Stomach (tissue), 9 donors: Measurements from ENCODE around the gene CHTF18. TPM values are rescaled to one million over a fixed set of nuclear protein-coding genes. Genes with fewer than 3 reads are reported as not detected.

Experiments
- DNase-seq, 2 donors: peaks; one replicate each; pipeline versions ENCODE4 v3.0.0 to v3.0.0-alpha.2; 2013 to 2019
- H3K27ac ChIP-seq, 5 donors: fragments of 200-600 bp in 4 of 5; sonication (generic) in 4 of 5; one replicate each; pipeline ENCODE4 v1.5.1; 2013 to 2019; ENCODE audit warnings: mild to moderate bottlenecking in 1 of 5, moderate library complexity in 1 of 5
- H3K27me3 ChIP-seq, 3 donors: fragments of 200-600 bp; sonication (generic); one replicate each; pipeline ENCODE4 v1.5.1; 2017 to 2019; ENCODE audit warnings: mixed run types in 1 of 3
- H3K36me3 ChIP-seq, 4 donors: fragments of 200-600 bp; sonication (generic); 1 replicate in 3 of 4; 2 replicates in 1 of 4; pipeline ENCODE4 v1.5.1; 2016 to 2019
- H3K4me1 ChIP-seq, 4 donors: fragments of 200-600 bp; sonication (generic); one replicate each; pipeline ENCODE4 v1.5.1; 2016 to 2019
- H3K4me3 ChIP-seq, 4 donors: fragments of 200-600 bp; sonication (generic) in 3 of 4; one replicate each; pipeline ENCODE4 v1.5.1; 2016 to 2019; ENCODE audit warnings: mild to moderate bottlenecking in 1 of 4
- H3K9me3 ChIP-seq, 4 donors: fragments of 200-600 bp; sonication (generic); one replicate each; pipeline ENCODE4 v1.5.1; 2016 to 2019
- EP300 ChIP-seq: sonication (generic); formaldehyde crosslinking; IDR thresholded peaks from one replicate; pipeline ENCODE4 v1.6.1; 2017; ENCODE audit warnings: antibody characterized with exemption
- POLR2A ChIP-seq, 4 donors: fragments of 450-650 bp; IDR thresholded peaks; one replicate each; pipeline ENCODE4 v1.6.1; 2016; ENCODE audit warnings: antibody characterized with exemption in 4 of 4, control low read depth in 2 of 4, mild to moderate bottlenecking in 1 of 4, moderate library complexity in 1 of 4
- POLR2AphosphoS5 ChIP-seq, 3 donors: sonication (generic); formaldehyde crosslinking; IDR thresholded peaks; one replicate each; pipeline ENCODE4 v1.6.1; 2016; ENCODE audit warnings: antibody characterized with exemption in 3 of 3
- WGBS, 5 donors: extraction: QIAGEN DNeasy Blood & Tissue Kit in 3 of 5; methylation state at CpG; one replicate each; pipeline versions ENCODE4 v1.1.5 to v1.1.7; 2013 to 2018; 5-methylcytosine and 5-hydroxymethylcytosine counted together
- intact Hi-C: fragments of 100-400 bp; cut with DNase I; formaldehyde crosslinking; loops from one replicate; pipeline ENCODE4 v1.15.1; 2023; ENCODE audit warnings: low total_unique reads
- polyA plus RNA-seq, 3 donors: library from polyadenylated mRNA; stranded (reverse); fragments of 200-250 nt; gene quantifications; one replicate each; pipeline ENCODE4 v1.2.3, GENCODE V29; 2013
- total RNA-seq, 5 donors: library from RNA; depleted of rRNA; stranded (reverse); fragments of >200 nt; gene quantifications; one replicate each; pipeline versions ENCODE4 v1.1.0 to v1.2.3, GENCODE V29; 2014 to 2016
- TF ChIP-seq, protein P1 (sequence below), 7 experiments: fragments of 450-650 bp in 4 of 7; fragments of 200-600 bp in 3 of 7; sonication (generic) in 3 of 7; IDR thresholded peaks; one replicate each; pipeline ENCODE4 v1.5.1; 2016 to 2019; ENCODE audit warnings: antibody characterized with exemption in 7 of 7, control low read depth in 2 of 7, mild to moderate bottlenecking in 1 of 7
- donor health status: healthy with polysubstance abuse.
- donor health status: Bipolar disorder and iron deficiency.
- donor health status: healthy.

The CHTF18 gene
- total and polyA plus RNA-seq, 8 donors, result 2.9 to 143 (median 21.5) TPM

DNA sequence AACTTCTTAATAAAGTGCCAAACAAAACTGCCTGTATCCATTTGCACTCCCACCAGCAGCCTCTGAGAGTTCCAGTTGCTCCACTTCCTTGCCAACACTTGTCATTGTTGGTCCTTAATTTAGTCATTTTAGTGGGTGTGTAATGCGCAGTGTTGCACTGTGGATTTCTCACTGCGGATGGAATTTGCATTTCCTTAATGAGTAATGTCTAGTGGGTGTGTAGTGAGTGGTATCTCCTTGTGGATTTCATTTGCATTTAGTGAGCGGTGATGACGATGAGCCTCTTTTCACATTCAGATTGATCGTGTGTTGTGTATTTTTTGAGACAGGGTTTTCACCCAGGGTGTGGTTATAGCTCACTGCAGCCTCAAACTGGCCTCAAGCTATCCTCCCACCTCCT is 32.0 kb upstream of the CHTF18 start:
- intact Hi-C loops, result no loop called here
- Histone ChIP-seq H3K4me3 (no peak overlapping the region), H3K27ac (no peak overlapping the region), H3K9me3 (no peaks in the 10 kb centered on the region), H3K36me3 (no peaks in the 10 kb centered on the region), H3K27me3 (peaks cover 0 to 55% (median 5%) of the 10 kb centered on the region in 3 donors), H3K4me1 (peaks cover 0 to 16% (median 8%) of the 10 kb centered on the region in 4 donors)
- no peak for DNase-seq
- TF ChIP-seq POLR2A (IDR thresholded peaks at IDR 0.05) (no peak), POLR2AphosphoS5 (IDR thresholded peaks at IDR 0.05) (no peak), EP300 (no peak)
- TF ChIP-seq, protein P1, sequence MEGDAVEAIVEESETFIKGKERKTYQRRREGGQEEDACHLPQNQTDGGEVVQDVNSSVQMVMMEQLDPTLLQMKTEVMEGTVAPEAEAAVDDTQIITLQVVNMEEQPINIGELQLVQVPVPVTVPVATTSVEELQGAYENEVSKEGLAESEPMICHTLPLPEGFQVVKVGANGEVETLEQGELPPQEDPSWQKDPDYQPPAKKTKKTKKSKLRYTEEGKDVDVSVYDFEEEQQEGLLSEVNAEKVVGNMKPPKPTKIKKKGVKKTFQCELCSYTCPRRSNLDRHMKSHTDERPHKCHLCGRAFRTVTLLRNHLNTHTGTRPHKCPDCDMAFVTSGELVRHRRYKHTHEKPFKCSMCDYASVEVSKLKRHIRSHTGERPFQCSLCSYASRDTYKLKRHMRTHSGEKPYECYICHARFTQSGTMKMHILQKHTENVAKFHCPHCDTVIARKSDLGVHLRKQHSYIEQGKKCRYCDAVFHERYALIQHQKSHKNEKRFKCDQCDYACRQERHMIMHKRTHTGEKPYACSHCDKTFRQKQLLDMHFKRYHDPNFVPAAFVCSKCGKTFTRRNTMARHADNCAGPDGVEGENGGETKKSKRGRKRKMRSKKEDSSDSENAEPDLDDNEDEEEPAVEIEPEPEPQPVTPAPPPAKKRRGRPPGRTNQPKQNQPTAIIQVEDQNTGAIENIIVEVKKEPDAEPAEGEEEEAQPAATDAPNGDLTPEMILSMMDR (IDR thresholded peaks at IDR 0.05), result no peak
- 89 to 96% (median 91%) methylated on average over 5 of the region's 5 CpGs for WGBS, 5 donors

DNA sequence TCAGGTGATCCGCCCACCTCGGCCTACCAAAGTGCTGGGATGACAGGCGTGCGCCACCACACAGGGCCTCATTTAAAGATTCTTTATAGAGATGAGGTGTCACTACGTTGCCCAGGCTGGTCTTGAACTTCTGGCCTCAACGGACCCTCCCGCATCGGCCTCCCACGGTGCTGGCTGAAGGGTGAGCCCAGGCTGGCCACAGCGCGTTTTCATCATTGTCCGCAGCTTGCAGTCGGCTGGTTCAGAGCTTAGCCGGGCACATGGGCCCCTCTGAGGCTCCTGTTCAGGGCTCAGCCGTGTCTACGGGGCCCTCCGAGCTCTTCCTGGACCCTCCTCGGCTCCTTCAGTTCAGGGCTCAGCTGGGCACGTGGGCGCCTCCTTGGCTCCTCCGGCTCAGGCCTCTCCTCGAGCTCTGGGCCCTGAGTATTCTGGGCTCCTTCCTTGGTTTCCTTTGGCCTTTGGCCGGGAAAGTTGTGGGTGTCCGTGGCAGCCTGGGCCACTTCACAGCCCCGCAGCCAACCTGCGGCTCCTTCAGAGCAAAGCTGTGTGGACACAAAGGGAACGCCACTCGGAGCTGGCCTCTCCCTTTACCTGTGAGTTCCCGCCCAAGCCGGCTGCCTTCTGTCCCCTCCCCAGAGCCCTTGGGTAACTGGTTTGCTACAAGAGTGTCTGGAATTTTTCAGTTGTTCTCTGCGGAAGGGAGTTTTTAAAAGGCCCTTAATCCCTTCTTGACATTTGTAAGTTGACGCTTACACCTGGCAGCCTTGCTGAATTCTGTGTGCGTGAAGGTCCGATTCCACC is 29.1 kb upstream of the CHTF18 start:
- TF ChIP-seq POLR2AphosphoS5 (IDR thresholded peaks at IDR 0.05) (no peak), POLR2A (IDR thresholded peaks at IDR 0.05) (no peak), EP300 (no peak)
- TF ChIP-seq, protein P1 (IDR thresholded peaks at IDR 0.05), result no peak
- intact Hi-C loops, result no loop called here
- 54 to 73% (median 61%) methylated on average over 31 to 34 of the region's 34 CpGs for WGBS, 5 donors
- Histone ChIP-seq H3K27me3 (peaks cover 0 to 55% (median 8%) of the 10 kb centered on the region in 3 donors), H3K27ac (no peak overlapping the region), H3K9me3 (no peaks in the 10 kb centered on the region), H3K36me3 (no peaks in the 10 kb centered on the region), H3K4me3 (no peak overlapping the region), H3K4me1 (peaks cover 0 to 16% (median 3%) of the 10 kb centered on the region in 4 donors)
- peak; percentile 59 to 89 for DNase-seq

DNA sequence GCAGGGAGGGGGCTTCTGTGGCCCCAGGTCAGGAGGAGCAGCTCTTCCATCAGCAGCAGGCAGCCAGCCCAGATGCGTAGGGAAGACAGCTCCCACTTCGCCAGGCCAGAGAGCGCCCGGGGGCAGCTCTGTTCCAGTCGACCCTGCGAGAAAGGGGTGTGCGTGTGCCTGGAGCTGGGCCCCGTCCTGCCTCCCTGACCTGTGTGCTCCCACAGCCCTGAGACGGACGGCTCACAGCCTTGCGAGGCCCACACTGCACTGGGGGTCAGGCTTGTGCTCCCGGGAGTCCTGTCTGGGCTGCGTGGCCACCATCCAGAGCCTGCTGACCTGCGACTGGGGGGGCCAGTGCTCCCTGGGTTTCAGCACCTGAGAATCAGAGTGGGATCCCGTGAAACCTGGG is 28.4 kb upstream of the CHTF18 start:
- intact Hi-C loops, result no loop called here
- no peaks in the 10 kb centered on the region for H3K36me3 ChIP-seq
- H3K9me3 ChIP-seq, result no peaks in the 10 kb centered on the region
- H3K4me3 ChIP-seq, result no peak overlapping the region
- H3K27me3 ChIP-seq, result peaks cover 0 to 56% (median 8%) of the 10 kb centered on the region in 3 donors
- H3K27ac ChIP-seq, result no peak overlapping the region
- peaks cover 0 to 16% (median 3%) of the 10 kb centered on the region in 4 donors for H3K4me1 ChIP-seq
- DNase-seq, result no peak
- TF ChIP-seq, protein P1 (IDR thresholded peaks at IDR 0.05), result no peak
- TF ChIP-seq EP300 (no peak), POLR2AphosphoS5 (IDR thresholded peaks at IDR 0.05) (no peak), POLR2A (IDR thresholded peaks at IDR 0.05) (no peak)
- WGBS, 5 donors, result 51 to 64% (median 55%) methylated on average over 9 to 15 of the region's 15 CpGs

DNA sequence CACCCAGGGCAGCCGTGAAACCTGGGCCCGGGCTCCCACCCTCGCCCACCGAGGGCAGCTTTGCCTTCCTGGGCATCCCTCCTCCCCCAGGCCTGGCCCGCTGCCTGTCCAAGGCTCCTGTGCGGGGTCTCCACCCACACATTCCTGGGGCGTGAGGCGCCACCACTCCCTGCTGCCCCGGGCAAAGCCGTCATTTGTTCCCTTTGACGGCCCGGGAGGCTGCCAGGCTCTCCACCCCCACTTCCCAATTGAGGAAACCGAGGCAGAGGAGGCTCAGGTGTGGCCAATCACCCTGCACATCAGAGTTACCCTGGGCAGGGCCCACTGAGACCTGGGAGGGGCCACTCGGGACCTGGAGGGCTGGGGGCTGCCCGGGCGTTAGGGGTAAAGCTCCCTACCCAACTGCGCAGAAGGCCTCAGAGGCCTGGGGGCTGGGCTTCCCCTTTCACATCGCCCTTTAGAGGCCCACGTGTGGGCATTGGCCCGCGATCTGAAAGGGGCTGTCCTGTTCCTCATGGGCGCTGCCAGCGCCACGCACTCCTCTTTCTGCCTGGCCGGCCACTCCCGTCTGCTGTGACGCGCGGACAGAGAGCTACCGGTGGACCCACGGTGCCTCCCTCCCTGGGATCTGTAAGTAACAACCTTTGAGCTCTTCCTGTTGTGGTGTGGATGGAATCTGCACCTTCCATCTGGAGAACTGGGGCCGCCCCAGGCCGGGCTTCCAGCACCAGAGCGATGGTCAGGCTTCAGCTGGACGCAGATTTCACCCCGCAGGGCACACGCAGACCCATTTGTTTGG is 27.7 kb upstream of the CHTF18 start, which contains the start of gene MSLN:
TSS of gene MSLN (plus strand) at position 190 of the 799 bp plus-strand sequence. CDS start 1,947 bp downstream, outside the sequence.
- Histone ChIP-seq H3K27me3 (peaks cover 0 to 59% (median 8%) of the 10 kb centered on the region in 3 donors), H3K36me3 (no peaks in the 10 kb centered on the region), H3K4me1 (peaks cover 0 to 16% (median 3%) of the 10 kb centered on the region in 4 donors), H3K4me3 (no peak within 1 kb of the TSS), H3K27ac (no peak within 1 kb of the TSS), H3K9me3 (no peaks in the 10 kb centered on the region)
- 47 to 68% (median 53%) methylated on average over 25 to 37 of the region's 37 CpGs for WGBS, 5 donors
- intact Hi-C loops, result no loop called here
- TF ChIP-seq EP300 (no peak), POLR2AphosphoS5 (IDR thresholded peaks at IDR 0.05) (no peak), POLR2A (IDR thresholded peaks at IDR 0.05) (no peak)
- TF ChIP-seq, protein P1 (IDR thresholded peaks at IDR 0.05), result no peak
- peak in 1 of 2 donors; percentile 77 for DNase-seq
